Measurements from ENCODE around the gene PRM3.

PRM3 gene

GRCh38 chr16:11272921-11273720, at the start of gene PRM3:
PRM3 (minus strand) TSS chr16:11273629; CDS start chr16:11273595, 34 bp downstream.
- in situ Hi-C loops (cut with HindIII; ENCODE audit: low sequenced_read_pairs) = loop anchor here (25.0 kb wide), 1 partner anchor 311 kb away; no protein-coding TSS in a partner anchor

- in situ Hi-C loops (cut with HindIII; ENCODE audit: low sequenced_read_pairs) = loop anchor here (5.0 kb wide), 1 partner anchor 46 kb away; the partner anchor contains the start of gene PRM2
Measured at GRCh38 chr16:11322823-11323222, 49.4 kb upstream of the PRM3 start.

GRCh38 chr16:11321662-11322061, 48.2 kb upstream of the PRM3 start:
- in situ Hi-C loops (cut with HindIII; ENCODE audit: low sequenced_read_pairs) = loop anchor here (5.0 kb wide), 1 partner anchor 44 kb away; the partner anchor contains the start of gene PRM2

GRCh38 chr16:11320170-11320569, 46.7 kb upstream of the PRM3 start:
- in situ Hi-C loops (cut with HindIII; ENCODE audit: low sequenced_read_pairs) = loop anchor here (5.0 kb wide), 1 partner anchor 43 kb away; the partner anchor contains the start of gene PRM2

- in situ Hi-C loops (cut with HindIII; ENCODE audit: low sequenced_read_pairs) = loop anchor here (5.0 kb wide), 1 partner anchor 42 kb away; the partner anchor contains the start of gene PRM2
Measured at GRCh38 chr16:11319529-11320146, 46.2 kb upstream of the PRM3 start.

- in situ Hi-C loops (cut with HindIII; ENCODE audit: low sequenced_read_pairs) = no loop called here
Measured at GRCh38 chr16:11318817-11319216, 45.4 kb upstream of the PRM3 start.

GRCh38 chr16:11316331-11317015, 43.0 kb upstream of the PRM3 start:
- in situ Hi-C loops (cut with HindIII; ENCODE audit: low sequenced_read_pairs) = no loop called here

- in situ Hi-C loops (cut with HindIII; ENCODE audit: low sequenced_read_pairs) = no loop called here
Measured at GRCh38 chr16:11315510-11315909, 42.1 kb upstream of the PRM3 start.

GRCh38 chr16:11314309-11314894, 41.0 kb upstream of the PRM3 start:
- in situ Hi-C loops (cut with HindIII; ENCODE audit: low sequenced_read_pairs) = loop anchor here (5.0 kb wide), 2 partner anchors 38 to 107 kb away; no protein-coding TSS in a partner anchor

GRCh38 chr16:11313493-11314308, 40.3 kb upstream of the PRM3 start:
- in situ Hi-C loops (cut with HindIII; ENCODE audit: low sequenced_read_pairs) = loop anchor here (5.0 kb wide), 2 partner anchors 39 to 106 kb away; no protein-coding TSS in a partner anchor

GRCh38 chr16:11312718-11313492, 39.5 kb upstream of the PRM3 start:
- in situ Hi-C loops (cut with HindIII; ENCODE audit: low sequenced_read_pairs) = loop anchor here (5.0 kb wide), 2 partner anchors 39 to 106 kb away; no protein-coding TSS in a partner anchor

GRCh38 chr16:11310997-11311561, 37.6 kb upstream of the PRM3 start:
- in situ Hi-C loops (cut with HindIII; ENCODE audit: low sequenced_read_pairs) = loop anchor here (5.0 kb wide), 2 partner anchors 41 to 104 kb away; no protein-coding TSS in a partner anchor

GRCh38 chr16:11310634-11310977, 37.2 kb upstream of the PRM3 start:
- in situ Hi-C loops (cut with HindIII; ENCODE audit: low sequenced_read_pairs) = loop anchor here (5.0 kb wide), 2 partner anchors 42 to 103 kb away; no protein-coding TSS in a partner anchor

GRCh38 chr16:11309895-11310633, 36.6 kb upstream of the PRM3 start:
- in situ Hi-C loops (cut with HindIII; ENCODE audit: low sequenced_read_pairs) = loop anchor here (5.0 kb wide), 2 partner anchors 42 to 103 kb away; no protein-coding TSS in a partner anchor

- in situ Hi-C loops (cut with HindIII; ENCODE audit: low sequenced_read_pairs) = no loop called here
Measured at GRCh38 chr16:11308493-11309283, 35.3 kb upstream of the PRM3 start.

GRCh38 chr16:11307639-11308492, 34.4 kb upstream of the PRM3 start:
- in situ Hi-C loops (cut with HindIII; ENCODE audit: low sequenced_read_pairs) = no loop called here
